ENCODE measurements around the gene SAMHD1.
"Not testable (repeated sequence)": the region's sequence is repeated elsewhere in the genome, so short reads cannot be mapped to it uniquely, and the experiment has no call there.

The SAMHD1 gene

GRCh38 chr20:36967636-36968035 is 16.1 kb upstream of the SAMHD1 start:
- Mint-ChIP-seq H3K27me3 (no peaks in the 10 kb centered on the region), H3K4me3 (no peak overlapping the region), H3K4me1 (ENCODE audit: low read depth) (peaks cover 52% of the 10 kb centered on the region), H3K9me3 (no peaks in the 10 kb centered on the region), H3K27ac (no peak overlapping the region), H3K36me3 (ENCODE audit: low read depth) (peaks cover 3% of the 10 kb centered on the region)

DNA sequence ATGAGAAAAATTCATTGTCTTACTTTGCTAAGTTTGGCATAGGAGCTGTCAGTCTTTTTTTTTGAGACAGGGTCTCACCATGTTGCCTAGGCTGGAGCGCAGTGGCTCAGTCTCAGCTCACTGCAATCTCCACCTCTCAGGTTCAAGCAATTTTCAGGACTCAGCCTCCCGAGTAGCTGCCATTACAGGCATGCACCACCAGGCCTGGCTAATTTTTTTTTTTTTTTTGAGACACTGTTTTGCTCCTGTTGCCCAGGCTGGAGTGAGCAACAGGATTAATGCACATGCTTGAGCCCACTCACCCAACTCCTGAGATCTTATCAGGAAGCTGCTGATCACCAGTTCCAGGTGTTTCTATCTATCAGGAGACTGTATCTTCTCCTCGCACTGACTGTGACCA is 15.5 kb upstream of the SAMHD1 start:
- H3K9me3 Mint-ChIP-seq; H3K27ac Mint-ChIP-seq; H3K36me3 Mint-ChIP-seq (ENCODE audit: low read depth); H3K27me3 Mint-ChIP-seq; H3K4me3 Mint-ChIP-seq: not testable (repeated sequence)
- H3K4me1 Mint-ChIP-seq (ENCODE audit: low read depth) = peaks cover 54% of the 10 kb centered on the region

DNA sequence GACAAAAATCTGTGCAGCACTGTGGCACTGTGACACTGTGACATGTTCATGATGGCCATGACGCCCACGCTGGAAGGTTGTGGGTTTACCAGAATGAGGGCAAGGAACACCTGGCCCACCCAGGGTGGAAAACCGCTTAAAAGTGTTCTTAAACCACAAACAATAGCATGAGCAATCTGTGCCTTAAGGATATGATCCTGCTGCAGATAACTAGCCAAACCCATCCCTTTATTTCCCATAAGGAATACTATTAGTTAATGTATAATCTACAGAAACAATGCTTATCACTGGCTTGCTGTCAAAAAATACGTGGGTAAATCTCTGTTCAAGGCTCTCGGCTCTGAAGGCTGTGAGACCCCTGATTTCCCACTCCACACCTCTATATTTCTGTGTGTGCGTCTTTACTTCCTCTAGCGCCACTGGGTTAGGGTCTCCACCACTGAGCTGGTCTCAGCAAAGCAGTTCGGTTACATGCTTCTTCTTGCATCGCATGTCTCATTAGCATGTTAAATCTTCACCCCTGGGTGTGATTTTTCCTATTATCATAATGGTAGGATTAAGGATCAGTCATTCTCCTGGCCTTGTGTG is 10.9 kb upstream of the SAMHD1 start:
- H3K27ac Mint-ChIP-seq; H3K4me3 Mint-ChIP-seq; H3K36me3 Mint-ChIP-seq (ENCODE audit: low read depth); H3K27me3 Mint-ChIP-seq; H3K9me3 Mint-ChIP-seq: not testable (repeated sequence)
- peaks cover 17% of the 10 kb centered on the region for H3K4me1 Mint-ChIP-seq (ENCODE audit: low read depth)

DNA sequence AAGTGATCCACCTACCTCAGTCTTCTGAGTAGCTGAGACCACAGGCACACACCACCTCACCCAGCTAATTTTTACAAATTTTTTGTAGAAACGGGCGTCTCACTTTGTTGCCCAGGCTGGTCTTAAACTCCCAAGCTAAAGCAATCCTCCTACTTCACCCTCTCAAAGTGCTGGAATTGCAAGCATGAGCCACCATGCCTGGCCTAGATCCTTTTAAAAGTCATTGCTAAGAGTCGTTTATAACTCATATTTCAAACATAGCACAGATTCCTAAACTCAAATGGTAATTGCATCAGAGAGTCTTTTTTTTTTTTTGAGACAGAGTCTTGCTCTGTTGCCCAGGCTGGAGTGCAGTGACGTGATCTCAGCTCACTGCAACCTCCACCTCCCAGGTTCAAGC is 7.7 kb upstream of the SAMHD1 start:
- Mint-ChIP-seq H3K4me3 (no peak overlapping the region), H3K27me3 (no peaks in the 10 kb centered on the region), H3K27ac (no peak overlapping the region), H3K36me3 (ENCODE audit: low read depth) (peaks cover 5% of the 10 kb centered on the region), H3K4me1 (ENCODE audit: low read depth) (peaks cover 26% of the 10 kb centered on the region), H3K9me3 (peaks cover 3% of the 10 kb centered on the region)

DNA sequence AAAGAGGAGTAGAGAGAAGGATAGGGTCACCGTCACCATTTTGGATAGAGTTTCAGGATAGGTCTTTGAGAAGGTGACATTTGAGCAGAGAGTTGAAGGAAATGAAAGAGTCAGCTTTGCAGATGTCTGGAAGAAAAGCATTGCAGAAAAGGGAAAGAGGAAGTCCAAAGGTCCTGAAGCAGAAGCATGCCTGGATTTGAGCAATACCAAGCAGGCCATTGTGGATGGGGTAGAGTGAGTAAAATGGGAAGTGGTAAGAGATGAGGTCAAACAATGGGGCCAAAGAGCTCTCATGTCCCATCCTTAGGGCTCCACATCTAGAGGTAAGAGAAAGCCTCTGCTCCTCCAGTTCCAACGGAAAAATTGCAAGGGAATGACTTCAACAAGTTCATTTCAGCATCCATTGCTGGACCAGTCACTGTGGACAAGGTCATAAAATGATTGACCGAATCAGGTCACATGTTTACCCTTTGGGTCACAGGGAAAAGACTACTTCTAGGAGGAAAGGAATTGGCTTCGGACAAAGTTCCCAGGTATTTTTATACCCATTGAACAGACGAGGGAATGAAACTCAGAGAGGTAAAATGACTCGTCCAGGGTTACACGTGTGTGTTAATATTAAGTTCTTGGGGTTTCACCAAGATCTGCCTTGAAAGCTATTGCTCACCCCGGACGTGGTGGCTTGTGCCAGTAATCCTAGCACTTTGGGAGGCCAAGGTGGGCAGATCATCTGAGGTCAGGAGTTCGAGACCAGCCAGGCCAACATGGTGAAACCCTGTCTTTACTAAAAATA is 6.6 kb upstream of the SAMHD1 start:
- H3K9me3 Mint-ChIP-seq = peaks cover 3% of the 10 kb centered on the region
- H3K4me1 Mint-ChIP-seq (ENCODE audit: low read depth) = peaks cover 29% of the 10 kb centered on the region
- H3K27me3 Mint-ChIP-seq = no peaks in the 10 kb centered on the region
- no peak overlapping the region for H3K4me3 Mint-ChIP-seq
- H3K36me3 Mint-ChIP-seq (ENCODE audit: low read depth) = peaks cover 5% of the 10 kb centered on the region
- no peak overlapping the region for H3K27ac Mint-ChIP-seq

GRCh38 chr20:36956674-36957073 is 5.2 kb upstream of the SAMHD1 start:
- Mint-ChIP-seq H3K4me3 (no peak overlapping the region), H3K27me3 (no peaks in the 10 kb centered on the region), H3K9me3 (no peaks in the 10 kb centered on the region), H3K27ac (no peak overlapping the region), H3K36me3 (ENCODE audit: low read depth) (no peaks in the 10 kb centered on the region), H3K4me1 (ENCODE audit: low read depth) (peaks cover 27% of the 10 kb centered on the region)

DNA sequence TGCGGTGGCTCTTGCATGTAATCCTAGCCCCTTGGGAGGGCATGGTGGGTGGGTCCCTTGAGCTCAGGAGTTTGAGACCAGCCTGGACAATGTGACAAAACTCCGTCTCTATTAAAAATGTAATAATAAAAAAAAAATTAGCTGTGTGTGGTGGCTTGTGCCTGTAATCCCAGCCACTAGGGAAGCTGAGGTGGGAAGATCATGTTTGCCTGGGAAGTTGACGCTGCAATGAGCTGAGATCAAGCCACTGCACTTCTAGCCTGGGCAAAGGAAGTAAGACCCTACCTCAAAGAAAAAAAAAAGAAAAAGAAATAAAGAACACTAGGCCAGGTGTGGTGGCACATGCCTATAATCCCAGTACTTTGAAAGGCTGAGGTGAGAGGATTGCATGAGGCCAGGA is 4.5 kb upstream of the SAMHD1 start:
- H3K4me1 Mint-ChIP-seq (ENCODE audit: low read depth) = peaks cover 29% of the 10 kb centered on the region
- no peaks in the 10 kb centered on the region for H3K9me3 Mint-ChIP-seq
- no peaks in the 10 kb centered on the region for H3K36me3 Mint-ChIP-seq (ENCODE audit: low read depth)
- H3K27me3 Mint-ChIP-seq = no peaks in the 10 kb centered on the region
- no peak overlapping the region for H3K4me3 Mint-ChIP-seq
- no peak overlapping the region for H3K27ac Mint-ChIP-seq

DNA sequence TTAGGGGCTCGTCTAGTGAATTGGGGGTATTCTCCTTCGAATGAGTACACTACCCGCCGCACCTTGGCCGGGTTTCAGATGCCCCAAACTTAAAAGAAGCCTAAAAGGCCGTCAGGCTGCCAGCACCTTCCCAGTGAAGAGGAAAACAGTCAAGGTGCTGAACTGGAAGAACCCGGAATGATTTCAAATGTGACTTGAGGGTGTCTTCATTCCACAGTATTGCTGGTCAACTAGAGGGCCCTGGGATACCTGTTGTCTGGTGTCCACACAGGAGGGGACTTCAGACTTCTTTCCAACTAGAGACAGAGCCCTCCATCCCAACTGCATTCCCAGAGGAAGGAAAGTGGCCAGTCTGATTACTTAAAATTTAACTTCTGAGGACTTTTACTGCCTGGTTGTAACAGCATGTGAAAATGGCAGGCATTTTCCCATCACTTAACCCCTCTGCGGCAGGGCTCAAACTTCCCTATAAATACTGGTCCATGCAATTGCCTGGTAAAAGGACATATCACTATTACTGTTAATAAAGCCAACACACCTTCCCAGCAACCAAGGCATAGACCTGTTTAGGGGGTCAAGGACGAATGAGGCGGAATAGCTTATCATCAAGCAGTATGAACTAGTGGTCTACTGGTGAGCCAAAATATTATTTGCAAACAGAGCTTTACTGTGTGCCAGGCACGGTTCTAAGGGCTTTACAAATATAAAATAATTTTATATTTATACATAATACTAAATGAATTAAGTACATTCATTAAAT is 651 bp upstream of the SAMHD1 start:
- peaks cover 5% of the 10 kb centered on the region for H3K36me3 Mint-ChIP-seq (ENCODE audit: low read depth)
- peak overlapping the region; percentile 96 for H3K4me3 Mint-ChIP-seq
- H3K27ac Mint-ChIP-seq = peak overlapping the region; percentile 73
- peaks cover 48% of the 10 kb centered on the region for H3K4me1 Mint-ChIP-seq (ENCODE audit: low read depth)
- H3K9me3 Mint-ChIP-seq = no peaks in the 10 kb centered on the region
- no peaks in the 10 kb centered on the region for H3K27me3 Mint-ChIP-seq

DNA sequence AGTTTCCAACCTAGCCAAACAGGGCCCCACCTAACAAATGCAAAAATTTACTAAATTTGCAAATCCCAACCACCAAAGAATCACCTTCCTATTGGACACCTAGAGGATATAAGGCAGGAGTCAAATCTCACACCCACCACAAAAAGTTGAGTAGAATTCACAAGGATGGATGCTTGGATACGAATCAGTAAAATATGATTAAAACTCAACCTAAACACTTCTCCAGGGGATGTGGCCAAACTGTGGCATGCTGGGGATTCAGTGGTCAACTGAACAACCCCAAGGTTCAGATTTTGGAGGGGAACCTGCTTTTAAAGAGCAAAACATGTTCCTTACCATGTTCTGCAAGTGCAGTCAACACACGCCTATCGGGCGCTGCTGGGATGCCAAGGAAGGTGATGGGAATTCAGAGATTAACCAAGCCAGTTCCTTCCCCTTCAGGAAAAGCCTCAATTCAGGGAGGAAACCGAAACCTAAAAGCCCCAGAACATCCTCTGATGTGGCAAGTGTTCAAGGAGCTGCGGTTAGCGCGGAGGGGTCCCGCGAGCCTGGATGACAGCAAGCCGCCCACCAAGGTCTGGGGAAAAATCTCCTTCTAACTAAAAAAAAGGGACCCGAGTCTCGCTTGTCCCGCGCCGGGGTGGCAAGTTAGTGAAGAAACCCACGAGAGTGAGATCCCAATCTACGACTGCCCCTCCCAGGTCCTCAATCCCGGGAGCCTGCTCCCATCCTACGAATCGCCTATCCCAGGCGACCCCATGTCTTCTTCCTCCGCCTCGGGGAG is 902 bp downstream of the SAMHD1 start:
- peaks cover 13% of the 10 kb centered on the region for H3K36me3 Mint-ChIP-seq (ENCODE audit: low read depth)
- peak overlapping the region; percentile 73 for H3K27ac Mint-ChIP-seq
- H3K27me3 Mint-ChIP-seq = no peaks in the 10 kb centered on the region
- H3K4me3 Mint-ChIP-seq = peak overlapping the region; percentile 96
- H3K9me3 Mint-ChIP-seq = no peaks in the 10 kb centered on the region
- peaks cover 61% of the 10 kb centered on the region for H3K4me1 Mint-ChIP-seq (ENCODE audit: low read depth)

DNA sequence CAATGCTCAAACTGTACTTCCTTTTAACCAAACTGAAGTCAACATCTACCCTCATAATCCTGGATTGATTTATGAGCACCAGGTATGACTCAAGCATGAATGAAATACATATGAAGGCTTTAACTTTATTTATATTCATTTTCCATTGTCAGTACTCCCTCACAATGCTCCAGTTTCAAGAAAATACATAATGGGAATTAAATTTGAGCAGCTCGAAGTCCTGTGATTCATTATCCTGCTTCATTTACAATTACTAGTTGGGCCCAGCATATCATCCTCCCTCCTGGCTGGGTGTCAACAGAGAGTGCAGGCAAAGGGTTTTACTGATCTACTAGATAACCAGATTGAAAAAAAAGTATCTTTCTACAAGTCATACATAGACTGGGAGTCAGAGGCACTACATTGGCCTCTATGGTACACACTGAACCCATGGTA is 10.1 kb downstream of the SAMHD1 start:
- H3K9me3 Mint-ChIP-seq = no peaks in the 10 kb centered on the region
- no peaks in the 10 kb centered on the region for H3K27me3 Mint-ChIP-seq
- H3K27ac Mint-ChIP-seq = peak overlapping the region; percentile 89
- H3K4me1 Mint-ChIP-seq (ENCODE audit: low read depth) = peaks cover 71% of the 10 kb centered on the region
- no peak overlapping the region for H3K4me3 Mint-ChIP-seq
- H3K36me3 Mint-ChIP-seq (ENCODE audit: low read depth) = peaks cover 45% of the 10 kb centered on the region

- peaks cover 37% of the 10 kb centered on the region for H3K36me3 Mint-ChIP-seq (ENCODE audit: low read depth)
These were observed 14.1 kb downstream of the SAMHD1 start for GRCh38 chr20:36937402-36937770.

DNA sequence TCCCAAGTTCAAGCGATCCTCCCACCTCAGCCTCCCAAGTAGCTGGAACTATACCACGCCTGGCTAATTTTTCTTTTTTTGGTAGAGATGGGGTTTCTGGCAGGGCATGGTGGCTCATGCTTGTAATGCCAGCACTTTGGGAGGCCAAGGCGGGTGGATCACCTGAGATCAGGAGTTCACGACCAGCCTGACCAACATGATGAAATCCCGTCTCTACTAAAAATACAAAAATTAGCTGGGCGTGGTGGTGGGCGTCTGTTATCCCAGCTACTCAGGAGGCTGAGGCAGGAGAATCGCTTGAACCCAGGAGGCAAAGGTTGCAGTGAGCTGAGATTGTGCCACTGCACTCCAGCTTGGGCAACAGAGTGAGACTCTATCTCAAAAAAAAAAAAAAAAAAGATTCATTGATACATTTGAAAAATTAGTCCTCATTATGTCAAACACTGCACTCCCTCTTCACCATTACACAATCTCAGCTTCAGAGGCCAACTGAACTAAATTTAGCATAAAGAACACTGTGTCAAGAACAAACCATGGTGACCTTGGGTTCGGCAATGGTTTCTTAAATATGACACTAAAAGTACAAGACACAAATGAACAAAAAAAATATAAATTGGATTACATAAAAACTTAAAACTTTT is 14.6 kb downstream of the SAMHD1 start:
- Mint-ChIP-seq H3K36me3 (ENCODE audit: low read depth) (peaks cover 36% of the 10 kb centered on the region), H3K4me1 (ENCODE audit: low read depth) (peaks cover 54% of the 10 kb centered on the region)
- H3K27me3 Mint-ChIP-seq, H3K27ac Mint-ChIP-seq, H3K4me3 Mint-ChIP-seq, H3K9me3 Mint-ChIP-seq: not testable (repeated sequence)

More at GRCh38 chr20:36937402-36937770, 14.1 kb downstream of the SAMHD1 start:
- no peaks in the 10 kb centered on the region for H3K27me3 Mint-ChIP-seq
- H3K4me1 Mint-ChIP-seq (ENCODE audit: low read depth) = peaks cover 54% of the 10 kb centered on the region
- no peak overlapping the region for H3K27ac Mint-ChIP-seq
- no peaks in the 10 kb centered on the region for H3K9me3 Mint-ChIP-seq
- no peak overlapping the region for H3K4me3 Mint-ChIP-seq

DNA sequence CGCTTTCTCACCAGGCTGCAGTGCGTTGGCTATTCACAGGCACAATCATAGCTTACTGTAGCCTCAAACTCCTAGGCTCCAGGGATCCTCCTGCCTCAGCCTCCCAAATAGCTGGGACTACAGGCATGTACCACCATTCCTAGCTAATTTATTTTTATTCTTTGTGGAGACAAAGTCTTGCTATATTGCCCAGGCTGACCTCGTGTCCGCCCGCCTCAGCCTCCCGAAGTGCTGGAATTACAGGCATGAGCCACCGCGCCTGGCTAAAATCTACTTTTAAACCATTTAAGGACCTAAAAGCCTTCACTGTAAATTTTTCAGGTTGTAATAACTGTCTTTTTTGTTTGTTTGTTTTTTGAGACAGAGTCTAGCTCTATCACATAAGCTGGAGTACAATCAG is 15.2 kb downstream of the SAMHD1 start:
- H3K27me3 Mint-ChIP-seq = no peaks in the 10 kb centered on the region

GRCh38 chr20:36933571-36933970 is 17.9 kb downstream of the SAMHD1 start:
- H3K4me1 Mint-ChIP-seq (ENCODE audit: low read depth) = peaks cover 56% of the 10 kb centered on the region
- peaks cover 47% of the 10 kb centered on the region for H3K36me3 Mint-ChIP-seq (ENCODE audit: low read depth)
- H3K27ac Mint-ChIP-seq, H3K4me3 Mint-ChIP-seq, H3K9me3 Mint-ChIP-seq, H3K27me3 Mint-ChIP-seq: not testable (repeated sequence)

More for the DNA sequence above, 15.2 kb downstream of the SAMHD1 start:
- Mint-ChIP-seq H3K4me1 (ENCODE audit: low read depth) (peaks cover 54% of the 10 kb centered on the region), H3K9me3 (no peaks in the 10 kb centered on the region), H3K36me3 (ENCODE audit: low read depth) (peaks cover 31% of the 10 kb centered on the region), H3K27ac (no peak overlapping the region), H3K4me3 (no peak overlapping the region)

Measured in stimulated activated naive CD8-positive, alpha-beta T cell treated with anti-CD3 and anti-CD28 coated beads, Interleukin-15, Interleukin-2, amounts not matched to agents 100 ng/mL and 50 ng/mL, for 24 hours (primary cell).